Measurements from ENCODE around the gene PPP1R26.

PPP1R26 gene

DNA sequence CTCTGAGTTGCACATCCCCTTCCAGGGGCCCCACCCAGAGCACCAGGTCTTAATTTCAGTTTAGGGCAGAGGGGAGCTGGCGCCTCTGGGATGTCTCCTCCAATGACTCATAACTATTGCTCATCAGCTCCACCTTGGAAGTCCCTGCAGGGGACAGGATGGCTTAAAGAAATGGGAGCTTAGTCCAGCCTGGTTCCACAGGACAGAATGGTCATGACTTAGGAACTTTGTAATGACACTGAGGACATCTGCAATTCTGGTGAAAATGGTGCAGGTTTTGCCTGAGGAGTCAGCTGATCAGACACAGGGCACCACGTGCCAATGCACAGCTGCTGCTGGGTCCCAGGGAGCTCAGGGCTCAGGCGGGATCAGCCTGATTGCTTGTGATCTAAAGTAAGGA lies 16.4 kb upstream of the PPP1R26 start:
- DNase-seq, result no peak

DNA sequence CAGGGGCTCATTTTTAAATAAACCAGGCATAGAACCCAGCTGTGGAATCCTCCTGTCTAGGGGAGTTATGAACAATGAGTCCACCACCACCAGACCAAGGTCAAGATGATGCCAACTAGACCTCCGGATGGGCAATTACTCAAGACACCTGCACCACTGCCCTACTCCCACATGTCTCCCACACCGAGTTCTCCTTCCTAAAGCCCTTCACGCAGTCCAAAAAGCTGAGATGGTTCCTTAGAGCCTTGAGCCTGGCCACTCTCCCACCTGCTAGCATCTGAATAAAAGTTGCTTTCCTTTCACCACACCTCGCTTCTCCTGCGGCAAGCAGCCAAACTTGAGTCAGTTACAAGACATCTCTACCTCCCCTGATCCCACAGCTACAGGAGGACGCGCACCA lies 15.4 kb upstream of the PPP1R26 start:
- DNase-seq, result no peak

DNA sequence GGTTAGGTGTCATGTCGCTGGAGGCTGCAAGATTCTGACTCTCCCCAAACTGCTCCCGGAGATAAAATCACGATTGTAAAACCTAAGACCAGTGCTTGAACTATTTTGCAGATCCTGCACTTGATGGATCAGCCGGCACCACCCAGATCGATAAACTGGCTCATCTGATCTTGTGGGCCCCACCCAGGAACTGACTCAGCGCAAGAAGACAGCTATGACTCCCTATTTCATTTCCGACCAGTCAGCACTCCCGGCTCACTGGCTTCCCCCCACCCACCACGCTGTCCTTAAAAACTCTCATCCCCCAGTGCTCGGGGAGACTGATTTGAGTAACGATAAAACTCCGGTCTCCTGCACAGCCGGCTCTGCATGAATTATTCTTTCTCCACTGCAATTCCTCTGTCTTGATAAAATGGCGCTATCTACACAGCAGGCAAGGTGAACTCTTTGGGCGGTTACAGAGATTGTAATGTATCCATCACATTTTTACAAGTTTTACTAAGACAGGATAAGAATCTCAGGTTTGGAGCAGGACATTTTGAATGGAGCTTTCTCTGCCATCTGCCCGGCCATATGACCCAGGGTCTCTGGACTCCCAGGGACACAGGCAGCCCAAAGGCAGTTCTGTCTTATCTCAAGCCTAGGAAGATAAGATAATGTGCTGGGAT lies 10.6 kb upstream of the PPP1R26 start:
- peak; percentile 68 to 77 for DNase-seq

DNA sequence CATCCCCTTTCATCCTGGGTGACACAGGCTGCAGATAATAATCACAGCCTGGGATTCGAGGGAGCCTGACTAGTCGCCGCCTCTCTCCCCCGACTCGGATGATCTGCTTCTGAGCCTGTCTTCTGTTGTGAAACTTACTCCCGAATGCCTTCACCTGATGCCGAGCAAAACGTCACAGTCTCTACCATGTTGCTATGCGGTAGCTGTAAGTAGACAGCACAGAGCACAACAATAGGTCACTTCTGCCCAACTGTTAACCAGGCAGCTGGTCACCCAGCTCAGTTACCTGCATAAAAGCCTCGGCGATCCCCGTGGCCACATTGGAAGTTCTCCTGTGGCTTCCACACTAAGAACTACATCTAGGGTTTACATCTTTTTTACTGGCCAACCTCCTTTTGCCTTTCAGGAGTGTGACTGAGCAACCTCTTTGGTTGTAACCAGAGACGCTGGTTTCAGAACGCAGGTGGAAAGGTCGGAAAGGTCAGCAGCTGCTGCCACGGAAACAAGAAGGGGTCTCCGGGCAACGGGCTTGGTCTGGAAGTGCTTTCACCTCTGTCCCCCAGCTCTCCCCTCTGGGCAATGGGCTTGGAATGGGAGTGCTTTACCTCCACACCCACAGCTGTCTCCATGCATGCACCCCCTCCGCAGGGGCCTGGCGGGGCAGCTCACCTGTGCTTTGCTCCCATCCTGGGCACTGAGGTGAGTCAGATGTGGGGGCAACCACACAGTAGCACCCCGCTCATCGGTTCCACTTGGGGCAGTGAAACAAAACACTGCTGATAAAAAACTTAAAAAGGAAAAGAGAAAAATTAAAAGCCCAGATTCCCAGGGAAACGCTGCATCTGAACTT lies 7.6 kb upstream of the PPP1R26 start:
- DNase-seq, result no peak

DNA sequence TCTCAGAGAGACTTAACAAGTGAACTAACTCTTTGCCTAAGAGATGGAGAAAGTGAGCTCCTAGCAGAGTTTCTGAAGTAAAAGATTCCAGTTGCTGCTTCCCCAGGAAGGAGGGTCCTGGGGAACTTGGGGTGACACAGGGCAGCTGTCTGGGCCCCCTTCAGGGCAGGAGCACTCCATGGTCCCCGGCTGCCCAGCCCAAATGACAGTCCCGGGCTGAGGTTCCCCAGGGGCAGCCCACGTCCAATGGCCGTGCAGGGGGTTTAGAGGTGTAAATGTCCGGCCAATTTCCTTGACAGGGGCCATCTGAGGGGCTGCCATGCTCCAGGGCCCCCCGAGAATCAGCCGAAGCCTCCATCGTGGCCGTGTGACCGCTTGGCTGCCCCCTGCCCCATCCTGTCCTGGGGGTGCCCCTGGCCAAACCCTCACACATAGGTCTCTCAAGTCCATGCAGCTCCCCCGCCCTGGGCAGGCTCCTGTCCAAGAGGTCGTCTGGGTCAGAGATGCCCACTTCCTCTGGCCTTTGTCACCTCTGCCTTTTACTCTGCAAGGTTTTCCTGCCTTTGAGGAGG lies 5.5 kb upstream of the PPP1R26 start:
- no peak for DNase-seq

DNA sequence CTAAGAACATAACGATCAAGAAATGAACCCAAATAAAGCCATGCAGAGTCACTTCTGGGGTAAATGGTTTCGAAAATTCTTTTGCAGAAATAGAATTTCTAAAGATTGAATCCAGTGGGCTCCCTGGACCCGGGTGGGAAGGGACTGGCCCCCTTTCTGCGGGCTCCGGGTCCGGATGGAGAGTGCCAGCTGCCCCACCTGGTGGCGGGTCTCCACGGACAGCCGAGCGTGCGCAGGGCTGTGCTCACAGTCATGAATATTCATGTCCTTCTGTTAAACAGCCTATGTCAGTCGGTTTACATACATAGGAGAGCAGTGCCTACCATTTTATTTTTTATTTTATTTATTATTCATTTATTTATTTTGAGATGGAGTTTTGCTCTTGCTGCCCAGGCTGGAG lies 4.7 kb upstream of the PPP1R26 start:
- DNase-seq, result peak; percentile 32 to 43

DNA sequence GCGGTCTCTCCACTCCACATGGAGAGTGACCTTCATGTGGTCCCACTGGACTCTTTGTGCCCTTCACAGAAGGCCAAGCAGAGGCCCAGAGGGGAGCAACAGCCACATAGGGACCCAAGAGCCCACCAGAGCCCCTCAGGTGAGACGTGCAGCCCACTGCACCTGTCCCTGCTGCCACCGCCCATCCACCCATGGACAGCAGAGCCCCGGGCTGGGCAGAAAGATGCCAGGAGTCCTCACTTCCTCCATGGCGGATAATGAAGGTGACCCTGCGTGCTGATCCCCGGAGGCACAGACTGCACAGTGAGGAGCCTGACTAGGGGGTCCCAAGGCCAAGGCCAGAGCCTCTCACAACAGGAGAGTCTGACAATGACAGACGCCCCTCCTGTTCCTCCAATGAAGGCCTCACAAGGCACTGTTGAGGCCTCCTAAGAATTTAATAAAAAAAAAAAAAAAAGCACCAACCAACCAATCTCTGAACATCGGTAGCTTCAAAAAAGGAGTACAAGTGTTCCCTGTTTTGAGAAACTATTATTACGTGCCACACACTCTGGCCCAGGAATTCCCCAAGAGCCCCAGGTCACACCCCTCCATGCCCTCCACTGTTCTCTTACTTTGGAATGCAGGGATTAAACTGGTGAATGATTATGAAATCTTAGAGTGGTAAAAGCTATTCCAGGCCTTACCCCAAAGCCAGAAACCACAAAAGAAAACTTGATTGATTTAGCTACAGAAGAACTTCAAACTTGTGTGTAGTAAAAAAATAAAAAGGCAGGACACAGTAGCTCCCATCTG lies 2.8 kb upstream of the PPP1R26 start:
- DNase-seq, result no peak

DNA sequence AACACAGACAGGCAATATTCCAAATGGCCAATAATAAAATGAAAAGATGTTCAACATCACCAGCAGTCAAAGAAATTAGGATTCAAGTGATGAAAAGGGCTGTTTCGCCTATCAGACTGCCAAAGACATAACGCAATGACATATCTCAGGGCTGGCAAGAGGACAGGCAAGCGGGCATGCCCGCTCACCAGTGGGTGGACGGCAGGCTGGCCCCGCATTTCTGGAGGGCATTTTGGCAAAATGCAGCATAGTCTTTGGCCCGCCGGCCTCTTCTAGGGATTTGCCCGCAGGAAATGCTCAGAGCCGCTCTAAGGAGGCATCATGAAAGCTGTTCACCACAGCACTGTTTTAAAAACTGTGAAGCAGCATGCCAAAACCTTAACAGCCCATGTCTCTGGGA lies 1.4 kb upstream of the PPP1R26 start:
- no peak for DNase-seq

DNA sequence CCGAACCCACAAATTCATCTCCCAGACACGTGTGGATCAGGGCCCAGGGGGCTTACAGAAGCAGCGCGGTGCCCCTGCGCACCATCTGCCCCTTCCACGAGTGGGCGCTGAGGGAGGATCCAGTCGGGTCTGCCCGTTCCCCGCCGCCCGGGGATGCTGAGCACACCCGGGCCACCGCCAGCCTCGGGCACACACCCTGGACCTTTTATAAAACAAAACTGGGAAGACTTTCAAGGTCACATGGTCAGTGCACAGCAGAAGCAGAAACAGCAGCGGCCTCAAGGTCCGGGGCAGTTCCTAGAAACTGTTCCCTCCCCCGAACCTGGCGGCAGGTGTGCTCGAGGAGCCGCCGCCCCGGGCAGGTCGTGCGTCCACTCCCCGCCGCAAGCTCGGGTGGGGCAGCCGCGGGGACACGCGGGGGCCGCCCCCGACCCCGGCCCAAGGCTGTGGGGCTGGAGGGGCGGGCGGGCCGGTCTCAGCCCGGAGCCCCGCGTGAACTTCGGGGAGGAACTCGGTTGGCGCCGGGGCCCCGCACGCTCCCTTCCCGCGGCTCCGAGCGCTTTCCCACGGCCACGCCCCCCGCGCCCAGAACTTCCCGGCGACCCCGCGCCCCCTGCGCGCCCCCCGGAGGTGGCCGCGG lies 633 bp upstream of the PPP1R26 start:
- peak in 1 of 2 experiments; percentile 25 for DNase-seq

DNA sequence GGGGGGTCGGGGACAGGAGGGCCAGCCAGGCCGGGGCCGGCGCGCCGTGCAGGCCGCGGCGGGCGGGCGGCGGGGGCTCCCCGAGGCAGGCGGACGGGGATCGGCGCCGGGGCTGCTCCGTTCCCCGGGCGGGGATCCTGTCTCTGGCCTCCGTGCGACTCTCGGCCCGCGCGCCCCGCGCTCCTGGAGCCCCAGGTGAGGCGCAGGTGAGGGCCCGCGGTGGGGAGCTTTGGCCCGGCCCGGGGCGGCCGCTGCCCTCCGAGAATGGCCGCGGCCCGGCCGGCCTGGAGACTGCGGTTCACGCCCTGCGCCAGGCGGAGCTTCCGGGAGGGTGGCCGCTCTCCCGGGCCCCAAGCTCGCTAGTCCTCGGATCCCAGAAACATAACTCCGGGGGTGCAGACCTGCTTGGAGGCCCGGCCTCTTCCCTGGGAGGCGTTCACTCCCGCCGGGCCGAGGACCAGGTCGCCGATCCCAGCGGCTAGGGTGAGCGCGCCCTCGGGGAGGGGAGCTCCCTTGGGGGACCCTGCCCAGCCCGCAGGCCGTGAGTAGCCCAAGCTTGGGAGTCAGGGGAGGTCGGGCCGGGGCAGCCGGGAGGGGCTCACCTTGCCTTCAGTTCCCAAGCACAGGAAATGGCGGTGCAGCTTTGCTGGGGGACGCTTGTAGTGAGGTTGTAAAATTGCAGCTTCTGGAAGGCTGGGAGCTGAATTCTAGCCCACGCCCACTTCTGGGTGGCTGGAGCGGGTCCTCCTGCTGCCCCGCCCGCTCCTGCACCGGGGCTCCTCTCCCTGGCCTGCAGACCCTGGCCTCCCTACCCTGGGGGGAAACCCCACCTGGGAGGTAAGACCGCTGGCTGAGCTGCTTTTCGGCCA lies 723 bp downstream of the PPP1R26 start:
- DNase-seq, result peak; percentile 24 to 29

DNA sequence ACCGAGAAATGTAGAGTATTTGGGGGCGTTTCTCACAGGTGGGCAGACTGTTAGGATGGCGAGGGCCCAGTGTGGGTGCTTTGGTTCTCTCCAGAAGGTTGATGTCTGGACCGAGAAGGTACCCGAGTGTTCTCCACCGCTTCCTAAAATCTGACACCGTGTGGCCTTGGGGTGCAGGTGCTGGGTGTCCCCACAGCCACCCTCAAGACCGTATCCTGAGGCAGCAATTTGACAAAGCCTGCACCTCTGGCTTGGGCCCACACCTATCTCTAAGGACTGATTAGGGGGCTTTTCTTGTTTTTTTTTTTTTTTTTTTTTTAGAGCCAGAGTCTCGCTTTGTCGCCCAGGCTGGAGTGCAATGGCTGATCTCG lies 1.3 kb downstream of the PPP1R26 start:
- no peak for DNase-seq

DNA sequence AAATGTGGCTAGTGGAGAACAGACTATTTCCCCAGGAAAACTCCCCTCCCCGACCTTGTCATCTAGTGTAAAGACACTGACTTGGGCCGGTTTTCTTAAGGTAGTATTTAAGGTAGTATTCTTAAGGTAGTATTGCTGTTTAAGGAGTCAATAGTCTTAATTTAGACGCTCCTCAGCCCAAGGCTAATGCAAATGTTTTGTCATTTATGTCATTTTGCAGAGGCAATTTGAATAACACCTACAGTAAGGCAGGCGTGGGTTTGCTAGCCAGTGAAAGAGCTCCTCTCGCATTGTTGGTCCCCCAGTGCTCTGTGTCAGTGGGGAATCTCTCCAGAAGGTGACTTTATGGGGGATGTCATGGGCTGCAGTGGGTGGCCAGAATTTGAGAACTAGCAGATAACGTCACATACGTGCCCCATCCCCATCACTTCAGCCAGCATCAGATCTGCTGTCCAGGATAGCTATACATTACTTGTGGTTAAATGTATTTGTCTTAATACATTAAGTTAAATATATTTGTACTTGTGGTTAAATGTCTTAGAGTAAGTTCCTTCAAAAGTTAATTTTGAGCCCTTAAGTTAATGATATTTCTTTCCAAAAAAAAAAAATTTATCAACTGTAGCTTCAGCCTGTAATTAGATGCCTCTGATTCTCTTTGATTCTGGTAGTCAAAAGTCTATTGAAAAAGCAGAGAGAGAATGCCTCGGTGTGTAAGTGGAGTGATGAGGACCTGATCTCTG lies 2.6 kb downstream of the PPP1R26 start:
- no peak for DNase-seq

DNA sequence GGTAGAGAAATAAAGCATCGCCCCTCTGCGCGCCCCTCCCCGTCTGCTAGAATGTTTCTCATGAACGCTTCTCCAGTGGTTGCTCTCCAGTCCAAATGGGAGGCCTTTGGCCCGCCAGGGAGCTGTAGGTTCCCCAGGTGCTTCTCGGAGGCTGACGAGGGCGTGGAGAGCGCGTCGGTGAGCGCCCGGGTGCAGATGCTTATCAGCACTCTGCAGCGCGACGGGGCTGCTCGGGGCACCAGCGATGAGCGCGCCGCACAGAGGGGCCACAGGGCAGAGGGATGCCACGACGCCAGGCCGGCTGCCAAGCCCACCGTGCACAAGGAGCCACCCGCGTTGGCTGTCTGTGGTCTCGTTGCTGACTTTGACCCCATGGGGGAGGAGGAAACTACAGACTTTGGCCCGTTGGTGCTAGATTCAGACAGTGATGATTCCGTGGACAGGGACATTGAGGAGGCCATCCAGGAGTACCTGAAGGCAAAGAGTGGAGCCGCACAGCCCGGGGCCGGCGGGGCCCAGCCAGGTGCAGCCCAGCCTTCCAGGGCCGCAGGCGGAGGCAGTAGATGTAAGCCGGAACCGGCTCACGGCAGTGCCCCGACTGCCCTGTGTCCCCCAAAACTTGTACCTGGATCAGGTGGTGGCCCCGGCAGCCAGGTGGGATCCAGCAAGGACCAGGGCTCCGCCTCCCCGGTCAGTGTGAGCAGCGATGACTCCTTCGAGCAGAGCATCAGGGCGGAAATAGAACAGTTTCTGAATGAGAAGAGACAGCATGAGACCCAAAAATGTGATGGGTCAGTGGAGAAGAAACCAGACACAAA lies 5.1 kb downstream of the PPP1R26 start:
- DNase-seq, result no peak

DNA sequence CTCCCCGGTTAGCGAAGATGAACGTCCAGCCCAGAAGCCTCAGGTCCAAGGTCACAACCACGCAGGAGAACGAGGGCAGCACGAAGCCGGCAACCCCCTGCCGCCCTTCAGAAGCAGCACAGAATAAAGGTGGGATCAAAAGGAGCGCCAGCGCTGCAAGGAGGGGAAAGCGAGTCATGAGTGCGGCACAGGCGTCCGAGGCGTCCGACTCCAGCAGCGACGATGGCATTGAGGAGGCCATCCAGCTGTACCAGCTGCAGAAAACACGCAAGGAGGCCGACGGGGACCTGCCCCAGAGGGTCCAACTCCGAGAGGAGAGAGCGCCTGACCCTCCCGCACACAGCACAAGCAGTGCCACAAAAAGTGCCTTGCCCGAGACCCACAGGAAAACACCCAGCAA lies 5.8 kb downstream of the PPP1R26 start:
- no peak for DNase-seq

DNA sequence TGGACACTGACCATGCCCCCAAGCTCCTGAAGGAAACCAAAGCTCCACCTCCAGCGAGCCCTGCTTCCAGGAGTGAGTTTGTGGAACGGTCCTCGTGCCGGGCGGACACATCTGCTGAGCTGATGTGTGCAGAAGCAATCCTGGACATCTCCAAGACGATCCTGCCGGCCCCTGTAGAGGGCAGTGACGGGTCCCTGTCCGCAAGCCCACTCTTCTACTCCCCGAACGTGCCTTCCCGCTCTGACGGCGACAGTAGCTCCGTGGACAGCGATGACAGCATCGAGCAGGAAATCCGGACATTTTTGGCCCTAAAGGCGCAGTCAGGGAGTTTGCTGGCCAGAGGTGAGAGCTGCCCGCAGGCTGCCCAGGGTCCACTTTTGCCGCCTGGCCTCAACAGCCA lies 6.2 kb downstream of the PPP1R26 start:
- no peak for DNase-seq

DNA sequence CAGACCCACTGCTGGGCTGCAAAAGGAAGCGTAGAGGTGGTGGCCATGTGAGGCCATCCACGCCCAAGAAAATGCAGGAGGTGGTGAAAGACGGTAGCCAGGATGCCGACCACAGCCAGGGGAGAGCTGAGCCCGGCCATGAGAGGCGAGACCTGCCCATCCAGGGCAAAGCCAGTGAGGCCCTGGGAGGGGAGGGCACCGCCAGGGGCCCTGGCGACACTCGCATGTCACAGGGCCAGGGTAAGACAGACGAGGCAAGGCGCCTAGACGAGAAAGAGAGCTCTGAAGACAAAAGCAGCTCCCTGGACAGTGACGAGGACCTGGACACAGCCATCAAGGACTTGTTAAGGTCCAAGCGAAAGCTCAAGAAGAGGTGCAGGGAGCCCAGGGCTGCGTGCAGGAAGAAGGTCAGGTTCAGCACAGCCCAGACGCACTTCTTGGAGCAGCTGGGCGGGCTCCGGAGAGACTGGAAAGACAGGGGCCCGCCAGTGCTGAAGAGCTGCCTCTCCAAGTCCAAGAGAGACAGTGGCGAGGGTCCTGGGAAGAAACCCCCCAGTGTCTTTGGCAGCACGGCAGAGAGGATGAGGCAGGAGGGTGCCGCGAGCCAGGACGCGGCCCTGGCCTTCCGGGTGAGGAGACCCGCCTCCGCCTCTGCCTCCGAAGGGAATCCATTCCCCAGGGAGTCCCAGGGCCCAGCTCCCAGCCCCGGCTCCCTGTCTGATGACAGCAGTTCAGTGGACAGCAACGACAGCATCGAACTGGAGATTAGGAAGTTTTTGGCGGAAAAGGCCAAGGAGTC lies 6.9 kb downstream of the PPP1R26 start:
- no peak for DNase-seq

DNA sequence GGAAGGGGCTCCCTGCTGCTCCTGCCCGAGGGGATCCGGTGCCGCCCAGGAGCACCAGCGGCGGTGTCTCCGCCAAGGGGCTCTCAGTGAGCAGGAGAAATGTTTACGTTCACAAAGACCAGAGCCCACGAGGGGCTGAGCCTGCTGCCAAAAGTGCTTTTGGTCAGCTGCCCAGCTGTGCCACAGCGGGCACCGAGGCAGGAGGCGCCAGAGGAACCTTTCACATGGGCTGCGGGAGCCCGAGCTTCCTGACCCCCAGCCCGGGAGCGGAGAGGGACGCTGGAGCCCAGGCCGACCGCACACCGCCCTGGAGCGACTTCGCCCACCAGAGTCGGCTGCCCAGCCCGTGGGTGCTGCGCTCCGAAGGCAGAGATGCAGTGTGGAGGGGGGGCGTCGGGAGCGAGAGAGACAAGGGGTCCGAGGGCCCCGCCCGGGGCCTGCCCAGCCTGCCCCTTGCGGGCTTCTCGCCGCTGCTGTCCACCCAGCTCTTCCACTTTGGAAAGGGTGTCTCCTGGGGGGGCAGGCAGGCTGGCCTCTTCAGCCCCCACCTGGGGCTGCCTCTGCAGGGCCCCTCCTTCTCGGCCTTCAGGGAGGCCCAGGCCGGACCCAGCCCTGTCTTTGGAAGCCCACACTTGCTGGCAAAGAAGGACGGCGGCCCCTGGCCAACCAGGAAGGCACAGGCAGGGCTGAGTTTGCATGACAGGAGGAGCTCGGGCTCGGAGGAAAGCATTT lies 7.9 kb downstream of the PPP1R26 start:
- DNase-seq, result no peak

DNA sequence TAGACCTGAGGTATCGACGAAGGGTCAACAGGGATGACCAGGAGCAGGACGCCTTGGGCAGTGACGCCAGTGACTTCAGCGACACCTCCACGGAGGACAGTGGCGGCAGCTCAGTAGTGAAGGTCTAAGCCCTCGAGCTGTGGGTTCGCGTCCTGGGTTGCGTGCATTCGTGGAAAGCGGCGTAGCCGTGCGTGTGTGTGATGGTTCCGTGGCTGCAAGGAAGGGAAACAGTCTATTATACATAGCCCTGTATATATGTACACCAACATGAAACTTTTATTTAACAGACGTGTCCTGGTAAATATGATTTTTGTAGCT lies 8.4 kb downstream of the PPP1R26 start:
- DNase-seq, result no peak

DNA sequence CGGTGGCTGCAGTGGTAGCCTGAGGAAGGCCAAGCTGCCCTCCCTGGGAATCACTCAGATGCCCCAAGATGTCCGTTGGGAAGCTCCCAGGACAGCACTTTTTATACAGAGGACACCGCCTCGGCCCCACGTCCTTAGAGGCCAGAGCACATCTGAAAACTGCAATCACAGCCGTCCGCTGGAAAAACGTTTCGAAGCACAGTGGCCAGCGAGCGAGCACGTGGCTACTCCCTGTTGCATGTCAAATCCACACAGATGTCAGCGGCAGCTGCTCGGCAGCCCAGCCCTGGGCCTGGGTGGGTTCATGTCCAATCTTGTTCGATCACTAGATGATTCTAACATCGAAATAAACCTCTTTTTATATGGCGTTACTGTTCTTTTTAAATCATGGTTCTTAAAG lies 8.9 kb downstream of the PPP1R26 start:
- DNase-seq, result no peak
